AG04449 (cell line): ENCODE measurements around the gene WNT6.
A peak's percentile ranks its signal among the peaks of the same experiment; 100 is the strongest.

Experiments used
- CTCF ChIA-PET: fragments of 350-600 bp; formaldehyde crosslinking; extraction: SDS; loops from one replicate; lab custom pipeline; 2021; ENCODE audit warnings: antibody characterized with exemption; lab: Yijun Ruan, JAX
- POLR2A ChIA-PET: fragments of 400-600, 350-600 bp; formaldehyde crosslinking; extraction: SDS; loops from one replicate; lab custom pipeline; 2020; ENCODE audit warnings: antibody characterized with exemption, inconsistent platforms; lab: Yijun Ruan, JAX
- DNase-seq: peaks from one replicate; pipeline ENCODE4 v3.0.0-alpha.2; 2010; ENCODE audit warnings: low read depth, low spot score
- H3K4me3 ChIP-seq: 2 replicates; pipeline ENCODE4 v1.5.1; 2011; ENCODE audit warnings: low read depth, mild to moderate bottlenecking, control low read depth, low read length
- CTCF ChIP-seq: IDR thresholded peaks from one replicate; pipeline ENCODE4 v1.5.1; 2011; ENCODE audit warnings: mild to moderate bottlenecking, moderate library complexity, low read length, control low read depth, inconsistent platforms; ENCODE audit not compliant: insufficient read depth; ENCODE audit errors: missing control alignments

The WNT6 gene

GRCh38 chr2:218908721-218909619, 49.4 kb downstream of the WNT6 start:
- CTCF ChIA-PET, result interaction anchor here (0.9 to 4.2 kb wide), 7 partner anchors 10 to 246 kb away, joined by 3 to 35 read pairs (median 6); no protein-coding TSS in a partner anchor
- peak overlapping the region; percentile 62 for H3K4me3 ChIP-seq
- TF ChIP-seq CTCF, result no peak
- POLR2A ChIA-PET, result no interaction called here
- peak; percentile 24 for DNase-seq

- no peak for TF ChIP-seq CTCF
- CTCF ChIA-PET, result interaction anchor here (0.8 to 4.2 kb wide), 4 partner anchors 13 to 69 kb away, joined by 3 to 35 read pairs (median 8); no protein-coding TSS in a partner anchor
- no peak overlapping the region for H3K4me3 ChIP-seq
- DNase-seq, result no peak
- POLR2A ChIA-PET, result no interaction called here
Measured at GRCh38 chr2:218910741-218911140, 51.1 kb downstream of the WNT6 start.

GRCh38 chr2:218920504-218920903, 60.9 kb downstream of the WNT6 start:
- ChIA-PET POLR2A (no interaction called here), CTCF (interaction anchor here (1.4 kb wide), 1 partner anchor 60 kb away, joined by 5 read pairs; no protein-coding TSS in a partner anchor)
- H3K4me3 ChIP-seq, result no peak overlapping the region
- DNase-seq, result no peak
- TF ChIP-seq CTCF, result no peak
